ENCODE data around the gene HDAC11.
A peak's percentile ranks its signal among the peaks of the same experiment; 100 is the strongest.

The HDAC11 gene

GRCh38 chr3:13545952-13546454 is 65.9 kb downstream of the HDAC11 start:
- no peak for DNase-seq

GRCh38 chr3:13546667-13547171 is 66.6 kb downstream of the HDAC11 start:
- no peak for DNase-seq

- DNase-seq: no peak
These were observed 67.7 kb downstream of the HDAC11 start for GRCh38 chr3:13547591-13548371.

- DNase-seq: peak; percentile 19 to 66 (median 45)
These were observed 68.9 kb downstream of the HDAC11 start, which contains the start of gene FBLN2 for GRCh38 chr3:13548696-13549622. Gene FBLN2, plus strand, starts transcription at chr3:13549125. Its CDS starts 21,231 bp downstream, at chr3:13570356.

GRCh38 chr3:13549623-13550422 is 69.7 kb downstream of the HDAC11 start:
- DNase-seq: no peak

- no peak for DNase-seq
These were observed 70.3 kb downstream of the HDAC11 start for GRCh38 chr3:13550423-13550690.

GRCh38 chr3:13550791-13551360 is 70.8 kb downstream of the HDAC11 start:
- DNase-seq: no peak

GRCh38 chr3:13552857-13553652 is 72.9 kb downstream of the HDAC11 start:
- no peak for DNase-seq

GRCh38 chr3:13553686-13554085 is 73.6 kb downstream of the HDAC11 start:
- DNase-seq: no peak

- no peak for DNase-seq
These were observed 75.6 kb downstream of the HDAC11 start for GRCh38 chr3:13555753-13556152.

All from suppressor macrophage treated with lipopolysaccharide for 1 hour (primary cell).